ENCODE results near the gene ABHD10.

DNA sequence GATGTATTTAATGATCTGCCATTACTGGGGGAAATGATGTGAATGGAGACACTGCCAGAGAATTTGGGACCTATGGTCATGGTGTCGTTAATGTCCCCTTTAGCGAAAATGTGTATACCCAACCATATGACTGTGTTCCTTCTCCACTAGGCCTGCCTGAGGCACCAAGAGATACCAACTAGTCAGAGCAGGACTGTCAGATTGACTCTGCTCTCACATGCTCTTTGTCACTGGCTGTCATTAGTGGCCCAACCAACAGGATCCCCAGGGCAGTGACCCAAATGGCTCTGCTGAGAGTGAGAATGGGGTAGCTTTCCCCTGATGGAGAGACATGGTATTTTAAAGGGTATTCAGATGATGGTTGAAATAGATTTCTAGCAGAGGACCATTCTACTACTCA is 22.7 kb downstream of the ABHD10 start:
- TF ChIP-seq, protein P1, sequence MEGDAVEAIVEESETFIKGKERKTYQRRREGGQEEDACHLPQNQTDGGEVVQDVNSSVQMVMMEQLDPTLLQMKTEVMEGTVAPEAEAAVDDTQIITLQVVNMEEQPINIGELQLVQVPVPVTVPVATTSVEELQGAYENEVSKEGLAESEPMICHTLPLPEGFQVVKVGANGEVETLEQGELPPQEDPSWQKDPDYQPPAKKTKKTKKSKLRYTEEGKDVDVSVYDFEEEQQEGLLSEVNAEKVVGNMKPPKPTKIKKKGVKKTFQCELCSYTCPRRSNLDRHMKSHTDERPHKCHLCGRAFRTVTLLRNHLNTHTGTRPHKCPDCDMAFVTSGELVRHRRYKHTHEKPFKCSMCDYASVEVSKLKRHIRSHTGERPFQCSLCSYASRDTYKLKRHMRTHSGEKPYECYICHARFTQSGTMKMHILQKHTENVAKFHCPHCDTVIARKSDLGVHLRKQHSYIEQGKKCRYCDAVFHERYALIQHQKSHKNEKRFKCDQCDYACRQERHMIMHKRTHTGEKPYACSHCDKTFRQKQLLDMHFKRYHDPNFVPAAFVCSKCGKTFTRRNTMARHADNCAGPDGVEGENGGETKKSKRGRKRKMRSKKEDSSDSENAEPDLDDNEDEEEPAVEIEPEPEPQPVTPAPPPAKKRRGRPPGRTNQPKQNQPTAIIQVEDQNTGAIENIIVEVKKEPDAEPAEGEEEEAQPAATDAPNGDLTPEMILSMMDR (conservative IDR thresholded peaks at IDR 0.05; ENCODE audit: low read depth, low read length), result no peak
- TF ChIP-seq EZH2phosphoT487 (IDR thresholded peaks at IDR 0.05; ENCODE audit: borderline replicate concordance, low read length) (no peak), EZH2 (IDR thresholded peaks at IDR 0.05; ENCODE audit: low read length, unreplicated experiment) (no peak)

Data from PC-3 (cell line).